H1 (cell line): ENCODE results near the gene EBF3. TPM values are rescaled to one million over a fixed set of nuclear protein-coding genes. Genes with fewer than 3 reads are reported as not detected.

Source experiments
- CTCF ChIA-PET: fragments of 300-600 bp; sonication (Branson Sonifier 250); formaldehyde crosslinking; loops from one replicate; lab custom pipeline; 2021; ENCODE audit not compliant: partially characterized antibody; lab: Charles Lee
- POLR2A ChIA-PET: fragments of 300-600 bp; sonication (Branson Sonifier 250); formaldehyde crosslinking; loops from one replicate; lab custom pipeline; 2021; ENCODE audit warnings: inconsistent platforms; ENCODE audit not compliant: partially characterized antibody; lab: Charles Lee
- DNase-seq, 2 experiments: peaks; one replicate each; pipeline versions ENCODE4 v3.0.0 to v3.0.0-alpha.2; 2010 to 2022; ENCODE audit warnings: low spot score in 2 of 2, low read depth in 1 of 2, mixed read lengths in 1 of 2
- FAIRE-seq: peaks from 2 replicates; lab custom pipeline; 2011; peaks lifted over from hg19 to GRCh38; lab: Jason Lieb, UNC
- H2AFZ ChIP-seq: 2 replicates; pipeline ENCODE4 v1.8.1; 2012; ENCODE audit warnings: low read length, inconsistent platforms
- H2AK5ac ChIP-seq: 2 replicates; pipeline ENCODE4 v1.6.1; 2013; ENCODE audit warnings: low read depth, low read length
- H2BK120ac ChIP-seq: replicated peaks from 2 replicates; pipeline ENCODE3; 2013; ENCODE audit warnings: low read depth, low read length, inconsistent platforms
- H2BK12ac ChIP-seq: 2 replicates; pipeline ENCODE4 v1.6.1; 2013; ENCODE audit warnings: low read depth, low read length
- H2BK15ac ChIP-seq: 2 replicates; pipeline ENCODE4 v1.6.1; 2013; ENCODE audit warnings: low read length
- H2BK20ac ChIP-seq: 2 replicates; pipeline ENCODE4 v1.6.1; 2013; ENCODE audit warnings: low read length
- H2BK5ac ChIP-seq: 2 replicates; pipeline ENCODE4 v1.6.1; 2013; ENCODE audit warnings: low read depth, low read length
- H3K14ac ChIP-seq: 2 replicates; pipeline ENCODE4 v1.6.1; 2013; ENCODE audit warnings: inconsistent platforms; ENCODE audit not compliant: insufficient read length
- H3K18ac ChIP-seq: 2 replicates; pipeline ENCODE4 v1.6.1; 2013; ENCODE audit warnings: low read length; ENCODE audit errors: extremely low read depth
- H3K23ac ChIP-seq: 2 replicates; pipeline ENCODE4 v1.6.1; 2013; ENCODE audit warnings: inconsistent platforms; ENCODE audit not compliant: insufficient read length
- H3K23me2 ChIP-seq: 2 replicates; pipeline ENCODE4 v1.6.1; 2013; ENCODE audit warnings: low read depth, low read length
- H3K27ac ChIP-seq: 2 replicates; pipeline ENCODE4 v1.6.1; 2011; ENCODE audit warnings: low read depth, low read length, inconsistent platforms
- H3K27me3 ChIP-seq, 4 experiments: replicated peaks in 1 of 4; 1 replicate in 1 of 4; 2 replicates in 3 of 4; pipeline versions ENCODE4 v1.6.1 to v1.8.1; 2011 to 2013; ENCODE audit warnings: low read length in 3 of 4, mild to moderate bottlenecking in 3 of 4, inconsistent platforms in 2 of 4, mixed read lengths in 2 of 4, moderate library complexity in 1 of 4; ENCODE audit not compliant: control insufficient read depth in 3 of 4, insufficient read depth in 3 of 4; ENCODE audit errors: extremely low read depth in 1 of 4
- H3K36me3 ChIP-seq, 4 experiments: 2 replicates each; pipeline versions ENCODE4 v1.6.1 to v1.8.1; 2011 to 2013; ENCODE audit warnings: mild to moderate bottlenecking in 4 of 4, low read length in 3 of 4, moderate library complexity in 2 of 4, control low read depth in 1 of 4, inconsistent platforms in 1 of 4; ENCODE audit not compliant: insufficient read depth in 4 of 4, control insufficient read depth in 2 of 4
- H3K4ac ChIP-seq: replicated peaks from 2 replicates; pipeline ENCODE3; 2013; ENCODE audit warnings: low read length, low read depth, mixed read lengths, inconsistent platforms; ENCODE audit not compliant: insufficient read length
- H3K4me1 ChIP-seq, 4 experiments: replicated peaks in 1 of 4; 1 replicate in 1 of 4; 2 replicates in 3 of 4; pipeline versions ENCODE4 v1.6.1 to v1.8.1; 2011 to 2013; ENCODE audit warnings: low read length in 3 of 4, inconsistent platforms in 2 of 4, mixed read lengths in 1 of 4; ENCODE audit not compliant: insufficient read depth in 4 of 4, control insufficient read depth in 3 of 4
- H3K4me2 ChIP-seq, 2 experiments: 2 replicates each; pipeline versions ENCODE4 v1.6.1 to v1.8.1; 2011 to 2013; ENCODE audit warnings: low read depth in 2 of 2, low read length in 2 of 2, control low read depth in 1 of 2, inconsistent platforms in 1 of 2, mild to moderate bottlenecking in 1 of 2; ENCODE audit not compliant: insufficient read depth in 1 of 2
- H3K4me3 ChIP-seq, 4 experiments: fragments of 200-600, 300-600 bp in 1 of 4; sonication (generic), shearing (Covaris generic), sonication (Bioruptor Twin) in 1 of 4; 2 replicates each; pipeline versions ENCODE4 v1.5.1 to v1.8.1; 2011 to 2016; ENCODE audit warnings: low read length in 4 of 4, low read depth in 3 of 4, control low read depth in 2 of 4, inconsistent platforms in 2 of 4, mild to moderate bottlenecking in 2 of 4, mixed read lengths in 1 of 4, moderate library complexity in 1 of 4; ENCODE audit not compliant: insufficient read depth in 2 of 4; ENCODE audit errors: extremely low read depth in 1 of 4
- H3K56ac ChIP-seq: replicated peaks from 2 replicates; pipeline ENCODE3; 2013; ENCODE audit warnings: low read depth, mild to moderate bottlenecking, mixed read lengths, low read length, inconsistent platforms; ENCODE audit not compliant: insufficient read length
- H3K79me1 ChIP-seq: 2 replicates; pipeline ENCODE4 v1.6.1; 2013; ENCODE audit warnings: low read depth, low read length, control low read depth
- H3K79me2 ChIP-seq, 2 experiments: 2 replicates each; pipeline versions ENCODE4 v1.6.1 to v1.8.1; 2012 to 2013; ENCODE audit warnings: low read length in 2 of 2, mild to moderate bottlenecking in 2 of 2, inconsistent platforms in 1 of 2; ENCODE audit not compliant: insufficient read depth in 2 of 2, control insufficient read depth in 1 of 2
- H3K9ac ChIP-seq, 4 experiments: replicated peaks in 1 of 4; 1 replicate in 1 of 4; 2 replicates in 3 of 4; pipeline versions ENCODE4 v1.6.1 to v1.8.1; 2011 to 2013; ENCODE audit warnings: low read depth in 3 of 4, low read length in 3 of 4, control low read depth in 2 of 4, mild to moderate bottlenecking in 2 of 4, moderate library complexity in 2 of 4, inconsistent platforms in 1 of 4; ENCODE audit errors: extremely low read depth in 1 of 4
- H3K9me3 ChIP-seq, 2 experiments: 2 replicates each; pipeline versions ENCODE4 v1.6.1 to v1.8.1; 2012 to 2013; ENCODE audit warnings: mild to moderate bottlenecking in 2 of 2, moderate library complexity in 2 of 2, control low read depth in 1 of 2, inconsistent platforms in 1 of 2, low read depth in 1 of 2, low read length in 1 of 2, mixed read lengths in 1 of 2; ENCODE audit not compliant: insufficient read depth in 2 of 2
- H4K20me1 ChIP-seq, 2 experiments: replicated peaks in 1 of 2; 2 replicates each; pipeline versions ENCODE3 to v1.8.1; 2011 to 2013; ENCODE audit warnings: inconsistent platforms in 2 of 2, low read length in 2 of 2, mild to moderate bottlenecking in 1 of 2; ENCODE audit not compliant: insufficient read depth in 2 of 2, control insufficient read depth in 1 of 2
- H4K5ac ChIP-seq: 2 replicates; pipeline ENCODE4 v1.6.1; 2013; ENCODE audit warnings: low read length, low read depth, mixed read lengths, inconsistent platforms; ENCODE audit not compliant: insufficient read length
- H4K8ac ChIP-seq: 2 replicates; pipeline ENCODE4 v1.8.0; 2013; ENCODE audit warnings: mild to moderate bottlenecking, moderate library complexity, low read length, inconsistent platforms; ENCODE audit not compliant: insufficient read depth; ENCODE audit errors: extremely low read depth
- H4K91ac ChIP-seq: replicated peaks from 2 replicates; pipeline ENCODE3; 2013; ENCODE audit warnings: low read length, mixed read lengths, inconsistent platforms; ENCODE audit not compliant: insufficient read length
- JUND ChIP-seq: IDR thresholded peaks from 2 replicates; pipeline ENCODE4 v1.6.1; 2011; ENCODE audit warnings: mild to moderate bottlenecking, improper control_type of control experiment, low read length
- YY1 ChIP-seq: IDR thresholded peaks from 2 replicates; pipeline ENCODE4 v1.6.1; 2011; ENCODE audit warnings: low read depth, mild to moderate bottlenecking, low read length
- WGBS, 2 experiments: shearing (Covaris generic) in 1 of 2; methylation state at CpG; one replicate each; pipeline versions ENCODE4 v1.1.6 to v1.1.7; 2013 to 2015; ENCODE audit warnings: low lambda C conversion rate in 2 of 2, mixed read lengths in 2 of 2, inconsistent platforms in 1 of 2, low coverage in 1 of 2, missing lambda C conversion rate in 1 of 2; ENCODE audit not compliant: insufficient replicate concordance in 2 of 2, insufficient coverage in 1 of 2, insufficient read length in 1 of 2; ENCODE audit errors: extremely low coverage in 1 of 2, missing lambda C conversion rate in 1 of 2; 5-methylcytosine and 5-hydroxymethylcytosine counted together
- polyA plus RNA-seq, 7 experiments: library from polyadenylated mRNA; depleted of rRNA in 3 of 7; stranded (reverse) in 5 of 7; unstranded in 2 of 7; fragments of >200 nt in 5 of 7; fragments of 200-250 nt in 2 of 7; gene quantifications; 1 replicate in 5 of 7; 2 replicates in 1 of 7; 4 replicates in 1 of 7; pipeline versions ENCODE4 v1.2.1 to v1.2.3, GENCODE V29; 2011 to 2013; ENCODE audit warnings: missing spikeins in 2 of 7, mixed read lengths in 2 of 7
- total RNA-seq: library from RNA; stranded (reverse); fragmentation: NEBNext Ultra II Directional; extraction: Animal tissue kit (Norgen Biotek cat#: 25700); gene quantifications from 2 replicates; pipeline ENCODE4 v1.2.1, GENCODE V29; 2021

Gene EBF3
- total and polyA plus RNA-seq, 2 of the 8 experiments (the other 6 are each of a cell fraction or from before 2014, with no cell fraction given) = 0.08 to 0.26 TPM

GRCh38 chr10:130003166-130003565 lies 39.1 kb upstream of the EBF3 start:
- no peak overlapping the region for H3K14ac ChIP-seq
- H3K36me3 ChIP-seq = no peaks in the 10 kb centered on the region
- no peak for DNase-seq
- POLR2A ChIA-PET = no interaction called here
- H4K20me1 ChIP-seq = no peaks in the 10 kb centered on the region
- H3K4me1 ChIP-seq = no peaks in the 10 kb centered on the region
- no peak overlapping the region for H3K23ac ChIP-seq
- H3K79me2 ChIP-seq = no peaks in the 10 kb centered on the region
- H2AK5ac ChIP-seq = no peak overlapping the region
- no peak overlapping the region for H3K56ac ChIP-seq
- H2BK5ac ChIP-seq = no peak overlapping the region
- H2BK12ac ChIP-seq = no peak overlapping the region
- H2BK120ac ChIP-seq = no peak overlapping the region
- H4K5ac ChIP-seq = no peak overlapping the region
- FAIRE-seq = no peak
- no peak overlapping the region for H4K91ac ChIP-seq
- CTCF ChIA-PET = interaction anchor here (1.4 to 1.7 kb wide), 2 partner anchors 107 to 177 kb away, joined by 4 to 5 read pairs; partner anchors contain the start of gene C10orf143
- no peaks in the 10 kb centered on the region for H3K79me1 ChIP-seq
- no peaks in the 10 kb centered on the region for H3K23me2 ChIP-seq
- H3K4me3 ChIP-seq = no peak overlapping the region
- H3K27ac ChIP-seq = no peak overlapping the region
- no peak overlapping the region; the same call in 1 of the 2 replicates for H4K8ac ChIP-seq
- H2AFZ ChIP-seq = no peak overlapping the region
- H3K4ac ChIP-seq = no peak overlapping the region
- no peak overlapping the region for H3K9ac ChIP-seq
- H3K9me3 ChIP-seq = no peaks in the 10 kb centered on the region; a peak in 1 of 4 replicates
- H2BK15ac ChIP-seq = no peak overlapping the region
- no peak overlapping the region for H3K18ac ChIP-seq
- WGBS, 2 experiments = 86% methylated on average over 7 of the region's 9 CpGs; no CpG with 5 or more reads in 1 of the 2 experiments
- H2BK20ac ChIP-seq = no peak overlapping the region
- H3K4me2 ChIP-seq = no peak overlapping the region
- H3K27me3 ChIP-seq = no peaks in the 10 kb centered on the region
- no peak for TF ChIP-seq JUND
- no peak for TF ChIP-seq YY1
